Measurements from ENCODE around the gene FAM9C. TPM values are rescaled to one million over a fixed set of nuclear protein-coding genes. Genes with fewer than 3 reads are reported as not detected.

FAM9C gene
- total and polyA plus RNA-seq, 2 donors (not counting 3 experiments of a cell fraction or from before 2014, with no cell fraction given), result not detected

- dilution Hi-C loops (cut with MboI; ENCODE audit: extremely low pct_ligation_motif_present, low sequenced_read_pairs) (no loop called here), intact Hi-C loops (cut with micrococcal nuclease) (no loop called here)
- POLR2A ChIA-PET, result no interaction called here
- DNase-seq (ENCODE audit: low read depth, low spot score) (no peak), FAIRE-seq (no peak)
- H3K4me1 ChIP-seq (ENCODE audit: control insufficient read depth, extremely low read depth, insufficient read depth, low read length), result peaks cover 18% of the 10 kb centered on the region
- H3K9ac ChIP-seq (replicated peaks; ENCODE audit: extremely low read depth, insufficient read depth, low read length), result no peak overlapping the region
- H3K27me3 ChIP-seq (ENCODE audit: control insufficient read depth in 2 of 2, insufficient read depth in 2 of 2, low read length in 2 of 2), result no peaks in the 10 kb centered on the region
- TF ChIP-seq GATA2 (IDR thresholded peaks at IDR 0.05; ENCODE audit: insufficient read depth, insufficient read length, low read depth, low read length) (no peak), POLR2A (IDR thresholded peaks at IDR 0.05; ENCODE audit: low read depth, low read length) (no peak), MAX (IDR thresholded peaks at IDR 0.05; ENCODE audit: insufficient read depth, insufficient read length) (no peak), FOS (IDR thresholded peaks at IDR 0.05; ENCODE audit: borderline replicate concordance, insufficient read depth, low read length) (no peak), EZH2 (IDR thresholded peaks at IDR 0.05; ENCODE audit: borderline replicate concordance, low read depth, low read length, severe bottlenecking) (no peak), CTCF (IDR thresholded peaks at IDR 0.05; ENCODE audit: extremely low read depth in 1 of 2, insufficient read depth in 1 of 2, low read depth in 1 of 2, low read length in 2 of 2) (no peak), MYC (IDR thresholded peaks at IDR 0.05; ENCODE audit: low read depth, low read length) (no peak), JUN (IDR thresholded peaks at IDR 0.05; ENCODE audit: borderline replicate concordance, insufficient read depth, insufficient read length, low read depth) (no peak), POLR2AphosphoS5 (IDR thresholded peaks at IDR 0.05; ENCODE audit: insufficient read depth, low read depth, low read length) (no peak)
- no peaks in the 10 kb centered on the region for H4K20me1 ChIP-seq (replicated peaks; ENCODE audit: control insufficient read depth, extremely low read depth, insufficient read depth, low read length)
- no peak overlapping the region for H3K4me2 ChIP-seq (ENCODE audit: insufficient read depth, low read length)
- CTCF ChIA-PET, result no interaction called here
- no peak overlapping the region for H2AFZ ChIP-seq (ENCODE audit: low read depth, low read length)
- BruUV-seq (replicated peaks), result no TSS peak
- H3K9me3 ChIP-seq (replicated peaks; ENCODE audit: control insufficient read depth, insufficient read depth, low read length), result no peaks in the 10 kb centered on the region
- no peaks in the 10 kb centered on the region for H3K9me1 ChIP-seq (replicated peaks; ENCODE audit: control insufficient read depth, extremely low read depth, insufficient read depth, low read length)
- H3K4me3 ChIP-seq (replicated peaks in 1 of 3; ENCODE audit: insufficient read depth in 1 of 3, low read depth in 1 of 3, low read length in 3 of 3), result no peak overlapping the region
- H3K27ac ChIP-seq (ENCODE audit: insufficient read depth, low read depth, low read length), result no peak overlapping the region
- H3K79me2 ChIP-seq (ENCODE audit: control insufficient read depth, insufficient read depth, low read length), result no peaks in the 10 kb centered on the region
- H3K36me3 ChIP-seq (ENCODE audit: control insufficient read depth in 2 of 2, extremely low read depth in 1 of 2, insufficient read depth in 2 of 2, low read length in 2 of 2), result no peaks in the 10 kb centered on the region
Observed at GRCh38 chrX:13086076-13086475, 41.7 kb upstream of the FAM9C start.

All from endothelial cell of umbilical vein (primary cell).